MM.1S (cell line): ENCODE results near the gene PIP4K2A.

ENCODE experiments used
- DNase-seq: peaks from one replicate; pipeline ENCODE4 v3.0.0-alpha.2; 2015
- H2AFZ ChIP-seq: fragments of 300-600 bp; sonication (generic); 2 replicates; pipeline ENCODE4 v1.6.0; 2016; ENCODE audit warnings: antibody characterized with exemption, low read length
- H3F3A ChIP-seq: fragments of 300-600 bp; sonication (generic); 2 replicates; pipeline ENCODE4 v1.6.1; 2016; ENCODE audit warnings: mild to moderate bottlenecking, antibody characterized with exemption, low read length, moderate library complexity, mixed read lengths; ENCODE audit not compliant: insufficient read depth
- H3K27ac ChIP-seq: fragments of 300-600 bp; sonication (generic); 2 replicates; pipeline ENCODE4 v1.5.1; 2016; ENCODE audit warnings: mild to moderate bottlenecking, low read length
- H3K27me3 ChIP-seq: fragments of 300-600 bp; sonication (generic); replicated peaks from 2 replicates; pipeline ENCODE4 v1.6.0; 2016; ENCODE audit warnings: low read length; ENCODE audit not compliant: insufficient read depth
- H3K36me3 ChIP-seq: fragments of 300-600 bp; sonication (generic); replicated peaks from 2 replicates; pipeline ENCODE4 v1.6.1; 2016; ENCODE audit warnings: mild to moderate bottlenecking, low read length, mixed read lengths; ENCODE audit not compliant: insufficient read depth
- H3K4me1 ChIP-seq: fragments of 300-600 bp; sonication (generic); 2 replicates; pipeline ENCODE4 v1.6.1; 2016; ENCODE audit warnings: low read length, mixed read lengths
- H3K4me2 ChIP-seq: fragments of 300-600 bp; sonication (generic); 2 replicates; pipeline ENCODE4 v1.6.0; 2016; ENCODE audit warnings: low read depth, low read length
- H3K4me3 ChIP-seq: fragments of 300-600 bp; sonication (generic); 2 replicates; pipeline ENCODE4 v1.5.1; 2016; ENCODE audit warnings: low read length, mixed read lengths
- H3K79me2 ChIP-seq: fragments of 300-600 bp; sonication (generic); 2 replicates; pipeline ENCODE4 v1.6.1; 2016; ENCODE audit warnings: mixed run types, low read length, mixed read lengths
- H3K9ac ChIP-seq: fragments of 300-600 bp; sonication (generic); 2 replicates; pipeline ENCODE4 v1.6.1; 2016; ENCODE audit warnings: low read length, mixed read lengths
- H3K9me2 ChIP-seq: fragments of 300-600 bp; sonication (generic); replicated peaks from 2 replicates; pipeline ENCODE4 v1.6.1; 2016; ENCODE audit warnings: mild to moderate bottlenecking, low read length, mixed read lengths; ENCODE audit not compliant: insufficient read depth
- H3K9me3 ChIP-seq: fragments of 300-600 bp; sonication (generic); replicated peaks from 2 replicates; pipeline ENCODE4 v1.6.1; 2016; ENCODE audit warnings: mild to moderate bottlenecking, low read length, mixed read lengths; ENCODE audit not compliant: insufficient read depth
- H4K20me1 ChIP-seq: fragments of 300-600 bp; sonication (generic); 2 replicates; pipeline ENCODE4 v1.6.1; 2016; ENCODE audit warnings: mild to moderate bottlenecking, low read length, moderate library complexity, mixed read lengths; ENCODE audit not compliant: insufficient read depth
- EZH2 ChIP-seq: fragments of 300-600 bp; sonication (generic); optimal IDR thresholded peaks from 2 replicates; pipeline ENCODE3; 2017; ENCODE audit warnings: low read depth, mild to moderate bottlenecking, antibody characterized with exemption, low read length, mixed read lengths
- EZH2phosphoT487 ChIP-seq: fragments of 300-600 bp; sonication (generic); IDR thresholded peaks from 2 replicates; pipeline ENCODE4 v1.6.1; 2018; ENCODE audit warnings: antibody characterized with exemption, low read length
- TF ChIP-seq, protein P1 (sequence below): fragments of 300-600 bp; sonication (generic); IDR thresholded peaks from 2 replicates; pipeline ENCODE4 v1.5.1; 2016; ENCODE audit warnings: antibody characterized with exemption, low read length, mixed read lengths

Gene PIP4K2A

DNA sequence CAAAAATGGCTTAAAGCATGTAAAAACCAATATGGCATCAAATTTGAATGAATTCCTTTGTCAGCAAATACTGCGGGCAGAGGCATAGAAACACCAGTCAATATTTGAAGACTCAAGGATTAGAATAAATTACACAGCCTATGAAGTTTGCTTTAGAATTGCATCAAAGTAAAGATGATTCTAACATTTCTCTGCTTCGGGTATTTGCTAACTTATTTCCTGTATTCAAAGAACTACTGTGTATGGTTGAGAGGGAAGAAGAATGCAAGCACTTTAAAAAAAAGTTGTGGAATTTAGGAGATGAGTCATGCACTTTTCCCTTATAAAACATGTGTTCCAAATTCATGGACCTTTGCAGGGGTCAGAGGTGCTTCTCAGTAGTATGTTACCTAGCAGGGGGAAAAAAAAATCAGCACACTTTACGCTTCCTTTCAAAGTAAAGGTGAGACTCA is 90.1 kb downstream of the PIP4K2A start:
- H3K4me3 ChIP-seq, result no peak overlapping the region
- H3K79me2 ChIP-seq, result peaks cover 94% of the 10 kb centered on the region
- no peaks in the 10 kb centered on the region for H3K27me3 ChIP-seq
- peaks cover 5% of the 10 kb centered on the region; the same call in 1 of the 2 replicates for H3F3A ChIP-seq
- no peak overlapping the region for H3K4me2 ChIP-seq
- TF ChIP-seq, protein P1, sequence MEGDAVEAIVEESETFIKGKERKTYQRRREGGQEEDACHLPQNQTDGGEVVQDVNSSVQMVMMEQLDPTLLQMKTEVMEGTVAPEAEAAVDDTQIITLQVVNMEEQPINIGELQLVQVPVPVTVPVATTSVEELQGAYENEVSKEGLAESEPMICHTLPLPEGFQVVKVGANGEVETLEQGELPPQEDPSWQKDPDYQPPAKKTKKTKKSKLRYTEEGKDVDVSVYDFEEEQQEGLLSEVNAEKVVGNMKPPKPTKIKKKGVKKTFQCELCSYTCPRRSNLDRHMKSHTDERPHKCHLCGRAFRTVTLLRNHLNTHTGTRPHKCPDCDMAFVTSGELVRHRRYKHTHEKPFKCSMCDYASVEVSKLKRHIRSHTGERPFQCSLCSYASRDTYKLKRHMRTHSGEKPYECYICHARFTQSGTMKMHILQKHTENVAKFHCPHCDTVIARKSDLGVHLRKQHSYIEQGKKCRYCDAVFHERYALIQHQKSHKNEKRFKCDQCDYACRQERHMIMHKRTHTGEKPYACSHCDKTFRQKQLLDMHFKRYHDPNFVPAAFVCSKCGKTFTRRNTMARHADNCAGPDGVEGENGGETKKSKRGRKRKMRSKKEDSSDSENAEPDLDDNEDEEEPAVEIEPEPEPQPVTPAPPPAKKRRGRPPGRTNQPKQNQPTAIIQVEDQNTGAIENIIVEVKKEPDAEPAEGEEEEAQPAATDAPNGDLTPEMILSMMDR, result no peak
- TF ChIP-seq EZH2 (no peak), EZH2phosphoT487 (no peak)
- H2AFZ ChIP-seq, result no peak overlapping the region
- H3K9me3 ChIP-seq, result no peaks in the 10 kb centered on the region
- no peaks in the 10 kb centered on the region for H3K36me3 ChIP-seq
- DNase-seq, result no peak
- no peaks in the 10 kb centered on the region for H3K9me2 ChIP-seq
- H3K4me1 ChIP-seq, result peaks cover 18% of the 10 kb centered on the region
- H4K20me1 ChIP-seq, result no peaks in the 10 kb centered on the region
- H3K9ac ChIP-seq, result no peak overlapping the region
- no peak overlapping the region for H3K27ac ChIP-seq

GRCh38 chr10:22623633-22624253 is 90.6 kb downstream of the PIP4K2A start:
- H3K36me3 ChIP-seq, result no peaks in the 10 kb centered on the region
- TF ChIP-seq EZH2phosphoT487 (no peak), EZH2 (no peak)
- TF ChIP-seq, protein P1, result no peak
- H3K27me3 ChIP-seq, result no peaks in the 10 kb centered on the region
- H3K79me2 ChIP-seq, result peaks cover 89% of the 10 kb centered on the region
- no peak overlapping the region for H3K9ac ChIP-seq
- H3K9me3 ChIP-seq, result no peaks in the 10 kb centered on the region
- H3F3A ChIP-seq, result no peaks in the 10 kb centered on the region
- H3K4me1 ChIP-seq, result peaks cover 12% of the 10 kb centered on the region
- H3K4me2 ChIP-seq, result no peak overlapping the region
- H4K20me1 ChIP-seq, result no peaks in the 10 kb centered on the region
- no peak for DNase-seq
- H2AFZ ChIP-seq, result no peak overlapping the region
- no peak overlapping the region for H3K4me3 ChIP-seq
- no peak overlapping the region for H3K27ac ChIP-seq
- no peaks in the 10 kb centered on the region for H3K9me2 ChIP-seq

GRCh38 chr10:22622242-22622806 is 92.1 kb downstream of the PIP4K2A start:
- Histone ChIP-seq H3K4me2 (no peak overlapping the region), H3K36me3 (no peaks in the 10 kb centered on the region), H2AFZ (no peak overlapping the region), H3K4me1 (peaks cover 7% of the 10 kb centered on the region; the same call in 1 of the 2 replicates), H3K9me2 (no peaks in the 10 kb centered on the region), H3K9me3 (no peaks in the 10 kb centered on the region), H3K27me3 (no peaks in the 10 kb centered on the region), H3K9ac (no peak overlapping the region), H3F3A (no peaks in the 10 kb centered on the region), H3K27ac (no peak overlapping the region), H3K79me2 (peaks cover 90% of the 10 kb centered on the region), H4K20me1 (no peaks in the 10 kb centered on the region), H3K4me3 (no peak overlapping the region)
- no peak for DNase-seq
- TF ChIP-seq, protein P1, result no peak
- TF ChIP-seq EZH2, result no peak
- TF ChIP-seq EZH2phosphoT487, result no peak
